Stimulated activated memory B cell treated with anti-CD40 and anti-IgM and Interleukin-4, amounts not matched to agents 10 μg/mL and 1 μg/mL and 100 μg/mL, for 72 hours (primary cell): ENCODE results near the gene TAS2R13.

ENCODE experiments used
- ATAC-seq: fragments of 150-1000 bp; cut with Tn5 transposase; 2 replicates; pipeline ENCODE4 v1.10.0; 2021
- H3K27ac Mint-ChIP-seq: one replicate; pipeline ENCODE4 v1.8.0; 2022; ENCODE audit warnings: mild to moderate bottlenecking, mixed read lengths
- H3K27me3 Mint-ChIP-seq: one replicate; pipeline ENCODE4 v1.8.0; 2022; ENCODE audit warnings: mixed read lengths
- H3K36me3 Mint-ChIP-seq: one replicate; pipeline ENCODE4 v1.8.0; 2022; ENCODE audit warnings: mixed read lengths
- H3K4me1 Mint-ChIP-seq: one replicate; pipeline ENCODE4 v1.8.0; 2022; ENCODE audit warnings: mixed read lengths
- H3K4me3 Mint-ChIP-seq: one replicate; pipeline ENCODE4 v1.8.0; 2022; ENCODE audit warnings: mild to moderate bottlenecking, moderate library complexity, mixed read lengths
- H3K9me3 Mint-ChIP-seq: one replicate; pipeline ENCODE4 v1.8.0; 2022; ENCODE audit warnings: mixed read lengths

TAS2R13 gene

DNA sequence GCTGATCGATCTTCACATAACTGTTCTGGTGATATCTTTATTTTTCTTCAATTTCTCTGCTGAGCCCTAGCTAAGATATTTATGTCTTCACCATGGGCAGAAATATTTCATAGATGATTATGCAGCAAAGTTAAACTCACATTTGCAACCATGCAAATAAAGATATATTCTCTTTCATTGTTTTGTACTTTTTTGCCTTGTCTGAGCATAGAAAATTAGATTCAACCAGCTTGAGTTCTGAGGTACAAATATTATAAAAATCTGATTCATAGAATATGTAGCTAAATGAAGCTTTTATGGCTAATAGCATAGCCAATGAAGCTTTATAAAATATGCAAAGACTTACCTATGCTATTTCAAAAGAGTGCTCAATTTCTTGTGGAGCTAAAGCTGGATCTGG is at the start of gene TAS2R13:
Gene TAS2R13 (minus strand): TSS at position 101 of the 400 bp plus-strand sequence. CDS start 264 bp downstream, outside the sequence.
- ATAC-seq, result no peak
- H3K4me1 Mint-ChIP-seq, result no peaks in the 10 kb centered on the region
- H3K9me3 Mint-ChIP-seq, result peaks cover 8% of the 10 kb centered on the region
- no peaks in the 10 kb centered on the region for H3K27me3 Mint-ChIP-seq
- H3K27ac Mint-ChIP-seq, result no peak within 1 kb of the TSS
- H3K36me3 Mint-ChIP-seq, result peaks cover 22% of the 10 kb centered on the region
- no peak within 1 kb of the TSS for H3K4me3 Mint-ChIP-seq

DNA sequence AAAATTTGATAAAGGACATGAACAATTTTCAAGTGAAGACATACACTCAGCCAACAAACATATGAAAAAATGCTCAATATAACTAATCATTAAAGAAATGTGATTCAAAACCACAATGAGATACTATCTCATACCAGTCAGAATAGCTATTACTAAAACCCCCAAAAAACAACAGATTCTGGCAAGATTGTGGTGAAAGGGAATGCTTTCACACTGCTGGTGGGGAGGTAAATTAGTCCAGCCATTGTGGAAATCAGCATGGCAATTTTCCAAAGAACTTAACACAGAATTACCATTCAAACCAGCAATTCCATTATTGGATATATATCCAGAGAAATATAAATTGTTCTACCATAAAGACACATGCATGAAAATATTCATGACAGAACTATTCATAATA is 48.4 kb upstream of the TAS2R13 start:
- no peaks in the 10 kb centered on the region for H3K27me3 Mint-ChIP-seq
- H3K36me3 Mint-ChIP-seq, result peaks cover 67% of the 10 kb centered on the region
- ATAC-seq, result no peak
- no peak overlapping the region for H3K27ac Mint-ChIP-seq
- peaks cover 13% of the 10 kb centered on the region for H3K9me3 Mint-ChIP-seq
- H3K4me1 Mint-ChIP-seq, result peaks cover 28% of the 10 kb centered on the region
- H3K4me3 Mint-ChIP-seq, result no peak overlapping the region

DNA sequence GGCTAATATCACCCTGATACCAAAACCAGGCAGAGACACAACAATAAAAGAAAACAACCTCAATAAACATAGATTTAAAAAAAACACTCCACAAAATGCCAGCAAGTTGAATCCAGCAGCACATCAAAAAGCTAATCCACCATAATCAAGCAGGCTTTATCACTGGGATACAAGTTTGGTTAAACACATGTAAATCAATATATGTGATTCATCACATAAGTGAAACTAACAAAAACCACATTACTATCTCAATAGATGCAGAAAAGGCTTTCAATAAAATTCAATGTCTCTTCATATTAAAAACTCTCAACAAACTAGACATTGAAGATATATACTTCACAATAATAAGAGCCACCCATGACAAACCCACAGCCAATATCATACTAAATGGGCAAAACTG is 46.7 kb upstream of the TAS2R13 start:
- peaks cover 14% of the 10 kb centered on the region for H3K4me1 Mint-ChIP-seq
- H3K27ac Mint-ChIP-seq, result no peak overlapping the region
- peaks cover 69% of the 10 kb centered on the region for H3K36me3 Mint-ChIP-seq
- no peak overlapping the region for H3K4me3 Mint-ChIP-seq
- no peaks in the 10 kb centered on the region for H3K27me3 Mint-ChIP-seq
- no peak for ATAC-seq
- peaks cover 13% of the 10 kb centered on the region for H3K9me3 Mint-ChIP-seq

DNA sequence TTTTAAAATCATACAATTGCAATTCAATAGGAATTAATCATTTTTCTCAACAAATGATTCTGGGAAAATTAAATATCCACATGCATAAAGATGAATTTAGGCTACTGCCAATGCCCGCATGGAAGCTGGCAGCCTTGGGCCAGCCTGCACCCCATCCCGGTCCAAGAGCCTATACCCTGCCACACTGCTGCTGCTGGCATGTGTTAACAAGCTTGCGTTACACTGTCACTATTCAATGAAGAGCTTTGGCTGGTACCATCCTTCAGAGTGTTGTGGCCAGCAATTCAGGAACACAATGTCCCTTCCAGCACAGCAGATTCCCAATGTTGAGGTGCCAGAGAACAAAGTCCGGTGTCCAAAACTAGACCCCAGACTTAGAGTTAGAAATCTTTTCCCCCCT is 43.3 kb upstream of the TAS2R13 start:
- Mint-ChIP-seq H3K4me1 (peaks cover 10% of the 10 kb centered on the region), H3K27ac (no peak overlapping the region), H3K4me3 (no peak overlapping the region), H3K27me3 (no peaks in the 10 kb centered on the region), H3K9me3 (peaks cover 18% of the 10 kb centered on the region), H3K36me3 (peaks cover 72% of the 10 kb centered on the region)
- ATAC-seq, result no peak

GRCh38 chr12:10943167-10943566 is 33.8 kb upstream of the TAS2R13 start:
- H3K27ac Mint-ChIP-seq, result no peak overlapping the region
- ATAC-seq, result no peak
- peaks cover 4% of the 10 kb centered on the region for H3K9me3 Mint-ChIP-seq
- no peaks in the 10 kb centered on the region for H3K27me3 Mint-ChIP-seq
- H3K4me1 Mint-ChIP-seq, result peaks cover 6% of the 10 kb centered on the region
- peaks cover 16% of the 10 kb centered on the region for H3K36me3 Mint-ChIP-seq
- H3K4me3 Mint-ChIP-seq, result no peak overlapping the region

- ATAC-seq, result peak; percentile 47
- peaks cover 3% of the 10 kb centered on the region for H3K9me3 Mint-ChIP-seq
- peaks cover 6% of the 10 kb centered on the region for H3K4me1 Mint-ChIP-seq
- H3K4me3 Mint-ChIP-seq, result no peak overlapping the region
- no peaks in the 10 kb centered on the region for H3K27me3 Mint-ChIP-seq
- no peak overlapping the region for H3K27ac Mint-ChIP-seq
- H3K36me3 Mint-ChIP-seq, result peaks cover 5% of the 10 kb centered on the region
Observed at GRCh38 chr12:10941916-10942607, 32.7 kb upstream of the TAS2R13 start.

- H3K4me3 Mint-ChIP-seq, result no peak overlapping the region
- H3K36me3 Mint-ChIP-seq, result no peaks in the 10 kb centered on the region
- peaks cover 6% of the 10 kb centered on the region for H3K4me1 Mint-ChIP-seq
- H3K27me3 Mint-ChIP-seq, result no peaks in the 10 kb centered on the region
- no peak for ATAC-seq
- no peak overlapping the region for H3K27ac Mint-ChIP-seq
- H3K9me3 Mint-ChIP-seq, result no peaks in the 10 kb centered on the region
Observed at GRCh38 chr12:10941369-10941768, 32.0 kb upstream of the TAS2R13 start.

- no peaks in the 10 kb centered on the region for H3K27me3 Mint-ChIP-seq
- no peaks in the 10 kb centered on the region for H3K9me3 Mint-ChIP-seq
- no peak overlapping the region for H3K4me3 Mint-ChIP-seq
- ATAC-seq, result no peak
- H3K27ac Mint-ChIP-seq, result no peak overlapping the region
- H3K36me3 Mint-ChIP-seq, result no peaks in the 10 kb centered on the region
- H3K4me1 Mint-ChIP-seq, result peaks cover 6% of the 10 kb centered on the region
Observed at GRCh38 chr12:10940389-10940788, 31.0 kb upstream of the TAS2R13 start.

DNA sequence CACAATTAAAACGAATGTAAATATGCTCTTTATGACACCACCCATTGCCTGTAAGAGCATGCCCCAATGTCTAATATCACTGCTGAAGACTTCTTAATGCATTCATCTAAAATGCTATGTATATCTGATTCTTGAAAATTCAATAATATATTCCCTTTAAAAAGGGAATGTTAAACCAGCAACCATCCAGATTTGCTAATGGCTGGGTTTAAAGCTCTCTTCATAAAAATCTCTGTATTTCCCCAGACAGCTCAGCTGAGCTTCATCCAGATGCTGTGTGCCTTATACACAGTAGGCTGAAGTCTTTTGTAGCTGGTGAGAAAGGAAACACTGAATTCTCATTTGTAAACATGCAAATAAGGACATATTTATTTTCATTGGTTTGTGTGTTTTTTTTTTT is 29.8 kb upstream of the TAS2R13 start, which contains the start of gene TAS2R14:
Gene TAS2R14 (minus strand): TSS at position 101 of the 400 bp plus-strand sequence. CDS start 56 bp downstream, at position 45.
- Mint-ChIP-seq H3K27me3 (no peaks in the 10 kb centered on the region), H3K4me3 (no peak within 1 kb of the TSS), H3K9me3 (no peaks in the 10 kb centered on the region), H3K4me1 (peaks cover 6% of the 10 kb centered on the region), H3K36me3 (no peaks in the 10 kb centered on the region), H3K27ac (no peak within 1 kb of the TSS)
- no peak for ATAC-seq

- Mint-ChIP-seq H3K4me1 (no peaks in the 10 kb centered on the region), H3K9me3 (no peaks in the 10 kb centered on the region), H3K27me3 (no peaks in the 10 kb centered on the region), H3K36me3 (no peaks in the 10 kb centered on the region), H3K27ac (no peak overlapping the region), H3K4me3 (no peak overlapping the region)
- no peak for ATAC-seq
Observed at GRCh38 chr12:10936506-10936905, 27.1 kb upstream of the TAS2R13 start.

GRCh38 chr12:10928746-10929286 is 19.5 kb upstream of the TAS2R13 start, which contains the start of gene PRH2:
Gene PRH2, plus strand, starts transcription at chr12:10929236. Its CDS starts 38 bp downstream, at chr12:10929274.
- Mint-ChIP-seq H3K4me1 (no peaks in the 10 kb centered on the region), H3K4me3 (no peak within 1 kb of the TSS), H3K27ac (no peak within 1 kb of the TSS), H3K27me3 (no peaks in the 10 kb centered on the region), H3K9me3 (no peaks in the 10 kb centered on the region), H3K36me3 (peaks cover 20% of the 10 kb centered on the region)
- ATAC-seq, result no peak

- H3K36me3 Mint-ChIP-seq, result peaks cover 20% of the 10 kb centered on the region
- H3K4me3 Mint-ChIP-seq, result no peak overlapping the region
- H3K27ac Mint-ChIP-seq, result no peak overlapping the region
- no peaks in the 10 kb centered on the region for H3K27me3 Mint-ChIP-seq
- H3K4me1 Mint-ChIP-seq, result no peaks in the 10 kb centered on the region
- H3K9me3 Mint-ChIP-seq, result no peaks in the 10 kb centered on the region
- ATAC-seq, result no peak
Observed at GRCh38 chr12:10926269-10926668, 16.9 kb upstream of the TAS2R13 start.

- no peaks in the 10 kb centered on the region for H3K4me1 Mint-ChIP-seq
- H3K36me3 Mint-ChIP-seq, result peaks cover 4% of the 10 kb centered on the region
- H3K4me3 Mint-ChIP-seq, result no peak overlapping the region
- H3K27ac Mint-ChIP-seq, result no peak overlapping the region
- ATAC-seq, result no peak
- no peaks in the 10 kb centered on the region for H3K27me3 Mint-ChIP-seq
- no peaks in the 10 kb centered on the region for H3K9me3 Mint-ChIP-seq
Observed at GRCh38 chr12:10919809-10920208, 10.4 kb upstream of the TAS2R13 start.

DNA sequence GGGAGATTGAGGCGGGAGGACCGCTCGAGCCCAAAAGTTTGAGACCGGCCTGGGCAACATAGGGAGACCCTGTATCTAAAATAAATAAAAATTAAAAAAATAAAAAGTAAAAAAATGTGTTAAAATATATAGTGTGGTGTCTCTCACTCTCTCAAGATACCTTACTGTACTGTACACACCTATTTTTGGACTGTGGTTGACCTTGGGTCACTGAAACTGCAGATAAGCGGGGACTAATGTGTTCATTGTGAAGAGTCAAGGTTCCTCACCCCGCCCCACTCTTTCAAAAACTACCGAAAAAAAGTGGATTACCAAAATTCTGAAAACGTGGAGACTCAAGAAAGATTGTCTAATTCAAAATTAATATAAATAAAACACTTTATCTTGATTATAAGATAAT is 1.0 kb upstream of the TAS2R13 start:
- Mint-ChIP-seq H3K4me1 (no peaks in the 10 kb centered on the region), H3K4me3 (no peak overlapping the region), H3K27me3 (no peaks in the 10 kb centered on the region), H3K27ac (no peak overlapping the region), H3K9me3 (peaks cover under 1% of the 10 kb centered on the region), H3K36me3 (peaks cover 13% of the 10 kb centered on the region)
- ATAC-seq, result no peak

DNA sequence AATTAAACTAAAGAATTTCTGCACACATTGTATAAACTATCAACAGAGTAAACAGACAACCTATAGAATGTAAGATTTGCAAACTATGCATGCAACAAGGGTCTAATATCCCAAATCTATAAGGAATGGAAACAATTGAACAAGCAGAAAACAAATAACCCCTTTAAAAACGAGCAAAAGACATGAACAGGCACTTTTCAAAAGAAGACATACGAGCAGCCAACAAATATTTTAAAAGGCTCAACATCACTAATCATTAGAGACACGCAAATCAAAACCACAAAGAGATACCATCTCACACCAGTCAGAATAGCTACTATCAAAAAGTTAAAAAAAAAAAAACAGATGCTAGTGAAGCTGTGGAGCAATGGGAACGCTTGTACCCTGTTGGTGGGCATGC is 4.7 kb downstream of the TAS2R13 start:
- Mint-ChIP-seq H3K27me3 (no peaks in the 10 kb centered on the region), H3K4me1 (no peaks in the 10 kb centered on the region), H3K4me3 (no peak overlapping the region), H3K9me3 (peaks cover 10% of the 10 kb centered on the region), H3K36me3 (peaks cover 53% of the 10 kb centered on the region), H3K27ac (no peak overlapping the region)
- no peak for ATAC-seq

- Mint-ChIP-seq H3K27ac (no peak overlapping the region), H3K4me3 (no peak overlapping the region), H3K27me3 (no peaks in the 10 kb centered on the region), H3K4me1 (no peaks in the 10 kb centered on the region), H3K9me3 (peaks cover 13% of the 10 kb centered on the region), H3K36me3 (peaks cover 55% of the 10 kb centered on the region)
- no peak for ATAC-seq
Observed at GRCh38 chr12:10901427-10901826, 7.9 kb downstream of the TAS2R13 start.
